ENCODE results near the gene PPP1R7. TPM values are rescaled to one million over a fixed set of nuclear protein-coding genes. Genes with fewer than 3 reads are reported as not detected.

The PPP1R7 gene
- total and polyA plus RNA-seq, 7 donors = 44.0 to 108 (median 72.5) TPM

GRCh38 chr2:241112592-241112991 is 37.7 kb upstream of the PPP1R7 start:
- no peak for TF ChIP-seq CTCF (IDR thresholded peaks at IDR 0.05)
- DNase-seq (no peak), ATAC-seq (no peak)
- Histone ChIP-seq H3K4me1 (no peaks in the 10 kb centered on the region), H3K27ac (no peak overlapping the region), H3K9me3 (no peaks in the 10 kb centered on the region), H3K4me3 (no peak overlapping the region), H3K27me3 (ENCODE audit: insufficient read depth in 3 of 3, low read length in 2 of 3) (no peaks in the 10 kb centered on the region), H3K36me3 (ENCODE audit: insufficient read depth in 1 of 2, low read depth in 1 of 2) (no peaks in the 10 kb centered on the region)
- intact Hi-C loops (cut with DNase I) = no loop called here
- 83 to 89% (median 87%) methylated on average over 8 of the region's 8 CpGs for WGBS, 3 donors

- no peaks in the 10 kb centered on the region for H3K4me1 ChIP-seq
- H3K27me3 ChIP-seq (ENCODE audit: insufficient read depth in 3 of 3, low read length in 2 of 3) = no peaks in the 10 kb centered on the region
- H3K4me3 ChIP-seq = no peak overlapping the region
- ATAC-seq (no peak), DNase-seq (no peak)
- 90 to 97% (median 97%) methylated on average over 11 of the region's 11 CpGs for WGBS, 3 donors
- intact Hi-C loops (cut with DNase I) = no loop called here
- no peaks in the 10 kb centered on the region for H3K9me3 ChIP-seq
- H3K36me3 ChIP-seq (ENCODE audit: insufficient read depth in 1 of 2, low read depth in 1 of 2) = no peaks in the 10 kb centered on the region
- no peak overlapping the region for H3K27ac ChIP-seq
- TF ChIP-seq CTCF (IDR thresholded peaks at IDR 0.05) = no peak
These were observed 35.4 kb upstream of the PPP1R7 start for GRCh38 chr2:241114836-241115235.

- no peak overlapping the region for H3K4me3 ChIP-seq
- H3K9me3 ChIP-seq = no peaks in the 10 kb centered on the region
- no peak for TF ChIP-seq CTCF (IDR thresholded peaks at IDR 0.05)
- H3K36me3 ChIP-seq (ENCODE audit: insufficient read depth in 1 of 2, low read depth in 1 of 2) = no peaks in the 10 kb centered on the region
- no peak for ATAC-seq
- intact Hi-C loops (cut with DNase I) = no loop called here
- no peak overlapping the region for H3K27ac ChIP-seq
- no peaks in the 10 kb centered on the region for H3K27me3 ChIP-seq (ENCODE audit: insufficient read depth in 3 of 3, low read length in 2 of 3)
- no peaks in the 10 kb centered on the region for H3K4me1 ChIP-seq
- no peak for DNase-seq
- WGBS, 3 donors = 72 to 96% (median 88%) methylated on average over 8 of the region's 8 CpGs
These were observed 34.9 kb upstream of the PPP1R7 start for GRCh38 chr2:241115361-241115760.

GRCh38 chr2:241116606-241117560 is 33.4 kb upstream of the PPP1R7 start:
- Histone ChIP-seq H3K27me3 (ENCODE audit: insufficient read depth in 3 of 3, low read length in 2 of 3) (no peaks in the 10 kb centered on the region), H3K36me3 (ENCODE audit: insufficient read depth in 1 of 2, low read depth in 1 of 2) (no peaks in the 10 kb centered on the region), H3K27ac (no peak overlapping the region), H3K4me1 (no peaks in the 10 kb centered on the region), H3K9me3 (no peaks in the 10 kb centered on the region), H3K4me3 (no peak overlapping the region)
- WGBS, 3 donors = 92 to 95% (median 94%) methylated on average over 32 of the region's 32 CpGs
- intact Hi-C loops (cut with DNase I) = no loop called here
- no peak for TF ChIP-seq CTCF (IDR thresholded peaks at IDR 0.05)
- no peak for DNase-seq
- ATAC-seq = no peak

All from psoas muscle (tissue), 8 donors.